GM12878 (cell line): ENCODE data around the gene HEATR3. TPM values are rescaled to one million over a fixed set of nuclear protein-coding genes. Genes with fewer than 3 reads are reported as not detected.

Source experiments
- BACH1 ChIP-seq: fragments of 450-650 bp; IDR thresholded peaks from 2 replicates; pipeline ENCODE4 v1.6.1; 2017; ENCODE audit warnings: mild to moderate bottlenecking, borderline replicate concordance
- KAT2A ChIP-seq: conservative IDR thresholded peaks from 2 replicates; pipeline ENCODE4 v1.6.1; 2011; ENCODE audit warnings: low read depth, low read length; ENCODE audit not compliant: control insufficient read depth
- LARP7 ChIP-seq: fragments of 450-650 bp; IDR thresholded peaks from 2 replicates; pipeline ENCODE4 v1.6.1; 2017; ENCODE audit warnings: mild to moderate bottlenecking
- NFYB ChIP-seq: IDR thresholded peaks from 2 replicates; pipeline ENCODE4 v1.6.1; 2011; ENCODE audit warnings: low read depth, mild to moderate bottlenecking, low read length, improper control_type of control experiment, moderate library complexity; ENCODE audit not compliant: insufficient read depth
- NKRF ChIP-seq: fragments of 450-650 bp; conservative IDR thresholded peaks from 2 replicates; pipeline ENCODE4 v1.6.1; 2017; ENCODE audit warnings: mild to moderate bottlenecking, moderate library complexity
- NR2C1 ChIP-seq: fragments of 450-650 bp; IDR thresholded peaks from 2 replicates; pipeline ENCODE4 v1.6.1; 2017; ENCODE audit warnings: antibody characterized with exemption, mild to moderate bottlenecking, moderate library complexity
- PAX8 ChIP-seq: fragments of 450-650 bp; IDR thresholded peaks from 2 replicates; pipeline ENCODE4 v1.6.1; 2017; ENCODE audit warnings: mild to moderate bottlenecking, moderate library complexity
- POLR2A ChIP-seq: IDR thresholded peaks from 2 replicates; pipeline ENCODE4 v1.6.1; 2011; ENCODE audit warnings: low read depth, mild to moderate bottlenecking, low read length
- RFX5 ChIP-seq: IDR thresholded peaks from 2 replicates; pipeline ENCODE4 v1.6.1; 2011; ENCODE audit warnings: low read depth, low read length, improper control_type of control experiment
- SMAD5 ChIP-seq: IDR thresholded peaks from 2 replicates; pipeline ENCODE4 v1.6.1; 2016; ENCODE audit warnings: antibody characterized with exemption, low read depth
- SUPT20H ChIP-seq: IDR thresholded peaks from 2 replicates; pipeline ENCODE4 v1.6.1; 2011; ENCODE audit warnings: low read depth, mild to moderate bottlenecking, low read length, moderate library complexity, borderline replicate concordance; ENCODE audit not compliant: control insufficient read depth
- TARDBP ChIP-seq: IDR thresholded peaks from 2 replicates; pipeline ENCODE4 v1.6.1; 2016; ENCODE audit warnings: borderline replicate concordance
- TCF7 ChIP-seq: IDR thresholded peaks from 2 replicates; pipeline ENCODE4 v1.6.1; 2014; ENCODE audit warnings: antibody characterized with exemption, borderline replicate concordance
- YY1 ChIP-seq: IDR thresholded peaks from 2 replicates; pipeline ENCODE4 v1.6.1; 2011; ENCODE audit warnings: low read depth, mild to moderate bottlenecking, low read length
- ZBTB11 ChIP-seq: fragments of 450-650 bp; formaldehyde crosslinking; IDR thresholded peaks from 2 replicates; pipeline ENCODE4 v1.5.0; 2022; ENCODE audit warnings: mild to moderate bottlenecking, missing genetic modification characterization
- ZNF217 ChIP-seq: fragments of 450-650 bp; IDR thresholded peaks from 2 replicates; pipeline ENCODE4 v1.6.1; 2017; ENCODE audit warnings: antibody characterized with exemption, mild to moderate bottlenecking
- ZNF622 ChIP-seq: fragments of 450-650 bp; IDR thresholded peaks from 2 replicates; pipeline ENCODE4 v1.6.1; 2017; ENCODE audit warnings: mild to moderate bottlenecking, inconsistent platforms
- ZSCAN29 ChIP-seq: fragments of 450-650 bp; IDR thresholded peaks from 2 replicates; pipeline ENCODE4 v1.6.1; 2017; ENCODE audit warnings: mild to moderate bottlenecking, moderate library complexity
- polyA plus RNA-seq, 11 experiments: library from polyadenylated mRNA; depleted of rRNA in 4 of 11; unstranded in 6 of 11; stranded (reverse) in 5 of 11; fragments of >200 nt; fragmentation: Nextera tagmentation in 4 of 11; fragmentation: Illumina TruSeq in 1 of 11; extraction: Ambion mirVana in 4 of 11; extraction: Trizol in 1 of 11; gene quantifications; 1 replicate in 1 of 11; 2 replicates in 10 of 11; pipeline versions ENCODE4 v1.2.1 to v1.2.3, GENCODE V29; 2011 to 2016; ENCODE audit warnings: inconsistent platforms in 2 of 11, missing spikeins in 2 of 11, low read depth in 1 of 11
- total RNA-seq, 4 experiments: library from RNA; depleted of rRNA in 3 of 4; stranded (reverse); fragments of >200 nt in 3 of 4; fragmentation: Illumina TruSeq in 1 of 4; extraction: Trizol in 1 of 4; gene quantifications; 2 replicates each; pipeline versions ENCODE4 v1.2.1 to v1.2.3, GENCODE V29; 2013 to 2021

Gene HEATR3
- total and polyA plus RNA-seq, 10 of the 15 experiments (the other 5 are each of a cell fraction or from before 2014, with no cell fraction given) = 1.5 to 30.0 (median 17.7) TPM

- no peak; the same call in 1 of the 2 replicates for TF ChIP-seq NKRF
- no peak for TF ChIP-seq TCF7
- 0 out of 2 replicates have a peak, but pooled peaks have one; percentile 12 for TF ChIP-seq BACH1
- no peak for TF ChIP-seq ZBTB11 (CRISPR knock-in tag)
- no peak for TF ChIP-seq KAT2A
- peak; percentile 52; the same call in 1 of the 2 replicates for TF ChIP-seq POLR2A
- no peak for TF ChIP-seq ZNF622
- no peak for TF ChIP-seq SUPT20H
- TF ChIP-seq NFYB = no peak
- no peak for TF ChIP-seq YY1
- peak; percentile 57; the same call in 1 of the 2 replicates for TF ChIP-seq ZNF217
- TF ChIP-seq ZSCAN29 = no peak
- peak; percentile 57 for TF ChIP-seq LARP7
- TF ChIP-seq TARDBP = 0 out of 2 replicates have a peak, but pooled peaks have one; percentile 17
- TF ChIP-seq SMAD5 = no peak
- TF ChIP-seq NR2C1 = no peak
- no peak for TF ChIP-seq PAX8
- no peak for TF ChIP-seq RFX5
Observed at GRCh38 chr16:50153596-50154419, 88.0 kb downstream of the HEATR3 start (continued).
